DOHH2 (cell line): ENCODE measurements around the gene CCBE1.

ENCODE experiments used
- CTCF ChIP-seq: fragments of 200-600 bp; sonication (generic); IDR thresholded peaks from one replicate; pipeline ENCODE4 v1.5.1; 2014; ENCODE audit warnings: antibody characterized with exemption, mild to moderate bottlenecking, low read depth, low read length; ENCODE audit not compliant: poor library complexity, severe bottlenecking
- EZH2phosphoT487 ChIP-seq: fragments of 200-600 bp; sonication (generic); IDR thresholded peaks from 2 replicates; pipeline ENCODE4 v1.6.1; 2017; ENCODE audit warnings: borderline replicate concordance, mild to moderate bottlenecking, antibody characterized with exemption, low read length, moderate library complexity, mixed read lengths

- no peak for TF ChIP-seq CTCF
- no peak for TF ChIP-seq EZH2phosphoT487
Measured at GRCh38 chr18:59485382-59485781, 211.8 kb downstream of the CCBE1 start.
